Uterus (tissue), 4 donors: Measurements from ENCODE around the gene CUTC. TPM values are rescaled to one million over a fixed set of nuclear protein-coding genes. Genes with fewer than 3 reads are reported as not detected.

Experiments
- DNase-seq, 2 donors: peaks; one replicate each; pipeline ENCODE4 v3.0.0-alpha.2; 2019 to 2020
- H3K27ac ChIP-seq, 2 donors: fragments of 200-600 bp; sonication (generic); 1 replicate in 1 of 2; 2 replicates in 1 of 2; pipeline ENCODE4 v1.5.1; 2016 to 2018
- H3K27me3 ChIP-seq, 2 donors: fragments of 200-600 bp; sonication (generic); one replicate each; pipeline ENCODE4 v1.5.1; 2018 to 2019; ENCODE audit warnings: control low read depth in 1 of 2
- H3K36me3 ChIP-seq, 2 donors: fragments of 200-600 bp; sonication (generic); one replicate each; pipeline ENCODE4 v1.5.1; 2019; ENCODE audit warnings: control low read depth in 1 of 2
- H3K4me1 ChIP-seq, 2 donors: fragments of 200-600 bp; sonication (generic); one replicate each; pipeline ENCODE4 v1.5.1; 2018 to 2019; ENCODE audit warnings: control low read depth in 1 of 2
- H3K4me3 ChIP-seq, 2 donors: fragments of 200-600 bp; sonication (generic); 1 replicate in 1 of 2; 2 replicates in 1 of 2; pipeline ENCODE4 v1.5.1; 2018 to 2019; ENCODE audit warnings: mild to moderate bottlenecking in 1 of 2
- H3K9me3 ChIP-seq, 2 donors: fragments of 200-600 bp; sonication (generic); one replicate each; pipeline ENCODE4 v1.5.1; 2019; ENCODE audit warnings: control low read depth in 1 of 2
- POLR2A ChIP-seq, 2 donors: fragments of 450-650 bp; IDR thresholded peaks; one replicate each; pipeline ENCODE4 v1.6.1; 2016; ENCODE audit warnings: antibody characterized with exemption in 2 of 2, mild to moderate bottlenecking in 1 of 2, moderate library complexity in 1 of 2
- intact Hi-C: fragments of 100-400 bp; cut with DNase I; formaldehyde crosslinking; loops from one replicate; pipeline ENCODE4 v1.15.1; 2023; ENCODE audit warnings: low total_unique reads
- total RNA-seq, 4 donors: library from RNA; depleted of rRNA in 3 of 4; stranded (reverse); fragments of >200 nt in 3 of 4; gene quantifications; one replicate each; pipeline versions ENCODE4 v1.1.0 to v1.2.4, GENCODE V29; 2014 to 2023
- TF ChIP-seq, protein P1 (sequence below), 4 experiments: fragments of 200-600 bp in 2 of 4; fragments of 450-650 bp in 2 of 4; sonication (generic) in 2 of 4; IDR thresholded peaks; one replicate each; pipeline ENCODE4 v1.5.1; 2016 to 2019; ENCODE audit warnings: antibody characterized with exemption in 4 of 4, mild to moderate bottlenecking in 2 of 4, moderate library complexity in 1 of 4
- donor health status: DM: yes; HTN: yes; CAD: no.

Gene CUTC
- total RNA-seq, 4 donors from 2014 or later: 4.4 to 26.6 (median 14.4) TPM

GRCh38 chr10:99709480-99710229, 22.4 kb upstream of the CUTC start:
- H3K9me3 ChIP-seq: no peaks in the 10 kb centered on the region
- H3K4me1 ChIP-seq: peaks cover 0 to 10% of the 10 kb centered on the region in 2 donors
- TF ChIP-seq, protein P1, sequence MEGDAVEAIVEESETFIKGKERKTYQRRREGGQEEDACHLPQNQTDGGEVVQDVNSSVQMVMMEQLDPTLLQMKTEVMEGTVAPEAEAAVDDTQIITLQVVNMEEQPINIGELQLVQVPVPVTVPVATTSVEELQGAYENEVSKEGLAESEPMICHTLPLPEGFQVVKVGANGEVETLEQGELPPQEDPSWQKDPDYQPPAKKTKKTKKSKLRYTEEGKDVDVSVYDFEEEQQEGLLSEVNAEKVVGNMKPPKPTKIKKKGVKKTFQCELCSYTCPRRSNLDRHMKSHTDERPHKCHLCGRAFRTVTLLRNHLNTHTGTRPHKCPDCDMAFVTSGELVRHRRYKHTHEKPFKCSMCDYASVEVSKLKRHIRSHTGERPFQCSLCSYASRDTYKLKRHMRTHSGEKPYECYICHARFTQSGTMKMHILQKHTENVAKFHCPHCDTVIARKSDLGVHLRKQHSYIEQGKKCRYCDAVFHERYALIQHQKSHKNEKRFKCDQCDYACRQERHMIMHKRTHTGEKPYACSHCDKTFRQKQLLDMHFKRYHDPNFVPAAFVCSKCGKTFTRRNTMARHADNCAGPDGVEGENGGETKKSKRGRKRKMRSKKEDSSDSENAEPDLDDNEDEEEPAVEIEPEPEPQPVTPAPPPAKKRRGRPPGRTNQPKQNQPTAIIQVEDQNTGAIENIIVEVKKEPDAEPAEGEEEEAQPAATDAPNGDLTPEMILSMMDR (IDR thresholded peaks at IDR 0.05): no peak
- TF ChIP-seq POLR2A (IDR thresholded peaks at IDR 0.05): no peak
- H3K4me3 ChIP-seq: no peak overlapping the region
- no peaks in the 10 kb centered on the region for H3K27me3 ChIP-seq
- DNase-seq: no peak
- intact Hi-C loops: loop anchor here (10.0 kb wide), 1 partner anchor 275 kb away; the partner anchor contains the start of gene GOT1
- H3K27ac ChIP-seq: peak overlapping the region; percentile 73 to 80
- no peaks in the 10 kb centered on the region for H3K36me3 ChIP-seq

- H3K36me3 ChIP-seq: no peaks in the 10 kb centered on the region
- peak in 1 of 2 donors; percentile 45 for DNase-seq
- H3K27me3 ChIP-seq: no peaks in the 10 kb centered on the region
- H3K4me3 ChIP-seq: no peak overlapping the region
- TF ChIP-seq POLR2A (IDR thresholded peaks at IDR 0.05): no peak
- TF ChIP-seq, protein P1 (IDR thresholded peaks at IDR 0.05): peak; percentile 36 to 49 (median 48)
- H3K9me3 ChIP-seq: no peaks in the 10 kb centered on the region
- H3K27ac ChIP-seq: no peak overlapping the region
- peaks cover 0 to 10% of the 10 kb centered on the region in 2 donors for H3K4me1 ChIP-seq
- intact Hi-C loops: loop anchor here (10.0 kb wide), 1 partner anchor 276 kb away; the partner anchor contains the start of gene GOT1
Observed at GRCh38 chr10:99711129-99711719, 20.8 kb upstream of the CUTC start.

DNA sequence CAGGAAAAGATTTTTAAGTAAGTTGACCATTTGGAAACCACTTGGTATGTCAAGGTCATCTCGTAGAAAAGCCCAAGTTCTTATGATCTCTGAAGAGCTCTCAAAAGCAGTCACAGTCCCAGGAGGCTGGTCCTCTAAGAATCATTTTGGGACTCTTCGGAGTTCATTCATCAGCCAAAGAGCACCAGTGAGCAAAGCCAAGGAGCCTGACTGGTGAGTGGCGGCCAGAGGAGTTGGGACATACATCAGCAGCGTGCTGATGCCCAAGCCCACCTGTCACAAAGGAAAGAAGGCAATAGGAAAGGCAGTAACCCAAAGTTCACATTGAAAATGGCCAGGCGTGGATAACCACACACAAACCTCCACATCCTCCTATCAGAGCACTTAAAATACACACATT, 17.6 kb upstream of the CUTC start:
- no peak for TF ChIP-seq POLR2A (IDR thresholded peaks at IDR 0.05)
- H3K4me3 ChIP-seq: no peak overlapping the region
- no peaks in the 10 kb centered on the region for H3K4me1 ChIP-seq
- no peaks in the 10 kb centered on the region for H3K36me3 ChIP-seq
- no peak for DNase-seq
- intact Hi-C loops: loop anchor here (10.0 kb wide), 1 partner anchor 280 kb away; the partner anchor contains the start of gene GOT1
- H3K9me3 ChIP-seq: no peaks in the 10 kb centered on the region
- no peaks in the 10 kb centered on the region for H3K27me3 ChIP-seq
- no peak overlapping the region for H3K27ac ChIP-seq

DNA sequence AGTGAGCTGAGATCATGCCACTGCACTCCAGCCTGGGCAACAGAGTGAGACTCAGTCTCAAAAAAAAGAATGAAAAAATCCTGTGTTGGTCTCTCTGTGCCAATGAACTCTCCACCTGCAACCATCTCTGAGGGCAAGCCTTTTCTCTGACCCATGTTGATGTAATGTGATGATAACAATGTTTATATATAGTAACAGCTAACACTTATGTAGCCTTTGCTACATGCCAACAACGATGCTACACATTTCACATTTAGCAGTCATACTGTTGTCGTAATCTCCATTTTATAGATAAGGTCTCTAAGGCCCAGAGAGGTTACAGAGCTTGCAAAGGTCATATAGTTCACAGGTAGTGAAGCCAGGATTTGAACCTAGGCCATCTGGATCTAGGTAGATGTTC, 11.6 kb upstream of the CUTC start:
- no peaks in the 10 kb centered on the region for H3K4me1 ChIP-seq
- H3K27me3 ChIP-seq: no peaks in the 10 kb centered on the region
- no peak overlapping the region for H3K27ac ChIP-seq
- no peak for DNase-seq
- no peaks in the 10 kb centered on the region for H3K9me3 ChIP-seq
- TF ChIP-seq, protein P1 (IDR thresholded peaks at IDR 0.05): no peak
- TF ChIP-seq POLR2A (IDR thresholded peaks at IDR 0.05): no peak
- intact Hi-C loops: no loop called here
- H3K36me3 ChIP-seq: no peaks in the 10 kb centered on the region
- H3K4me3 ChIP-seq: no peak overlapping the region

- TF ChIP-seq, protein P1 (IDR thresholded peaks at IDR 0.05): no peak
- TF ChIP-seq POLR2A (IDR thresholded peaks at IDR 0.05): no peak
- DNase-seq: no peak
- intact Hi-C loops: no loop called here
- H3K27ac ChIP-seq: no peak overlapping the region
- no peaks in the 10 kb centered on the region for H3K27me3 ChIP-seq
- peaks cover 0 to 6% of the 10 kb centered on the region in 2 donors for H3K4me1 ChIP-seq
- no peaks in the 10 kb centered on the region for H3K9me3 ChIP-seq
- no peaks in the 10 kb centered on the region for H3K36me3 ChIP-seq
- H3K4me3 ChIP-seq: no peak overlapping the region
Observed at GRCh38 chr10:99730026-99730425, 2.0 kb upstream of the CUTC start.
